GM21825 (cell line): ENCODE data around the gene FOXL1.

ENCODE experiments used
- ATAC-seq: cut with Tn5 transposase; IDR thresholded peaks from one replicate; pipeline ENCODE4 v1.9.1; 2021; ENCODE audit warnings: mild to moderate bottlenecking, moderate library complexity; ENCODE audit not compliant: unreplicated experiment

The FOXL1 gene

DNA sequence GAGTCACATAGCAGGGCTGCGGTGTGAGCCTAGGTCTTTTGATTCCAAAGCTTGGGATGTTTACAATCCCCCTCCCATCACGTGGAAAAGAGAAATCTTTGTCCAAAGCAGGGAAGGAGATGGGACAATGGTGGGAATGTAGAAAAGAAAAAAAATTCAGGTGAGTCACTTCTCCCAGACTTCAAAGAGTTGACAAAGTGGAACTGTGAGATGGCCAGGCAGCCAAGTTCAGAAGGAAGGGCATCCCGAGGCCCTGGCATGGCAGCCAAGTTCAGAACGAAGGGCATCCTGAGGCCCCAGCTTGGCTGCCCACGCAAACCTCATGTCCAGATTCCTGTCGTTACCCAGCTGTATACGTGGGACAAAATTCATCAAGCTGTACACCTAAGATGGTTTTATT, 47.5 kb downstream of the FOXL1 start:
- ATAC-seq = no peak

DNA sequence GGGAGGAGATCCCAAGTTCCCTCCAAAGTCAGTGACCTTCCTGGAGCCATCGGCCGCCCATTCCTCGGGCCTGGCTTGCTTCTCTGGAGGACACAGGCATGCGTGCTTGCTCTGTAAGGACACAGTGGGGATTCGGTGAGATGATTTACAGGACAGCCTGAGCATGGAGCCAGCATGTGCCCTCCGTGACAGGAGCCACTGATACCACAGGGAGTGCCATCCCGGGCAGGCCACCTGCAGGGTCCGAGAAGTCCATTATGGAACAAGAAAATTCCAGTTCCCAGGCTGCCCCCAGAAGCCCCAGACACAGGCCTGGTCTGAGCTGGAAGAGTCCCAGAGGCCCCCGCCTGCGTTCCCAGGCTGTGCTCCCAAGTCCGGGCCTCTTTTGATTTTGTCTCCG, 47.9 kb downstream of the FOXL1 start:
- no peak for ATAC-seq

DNA sequence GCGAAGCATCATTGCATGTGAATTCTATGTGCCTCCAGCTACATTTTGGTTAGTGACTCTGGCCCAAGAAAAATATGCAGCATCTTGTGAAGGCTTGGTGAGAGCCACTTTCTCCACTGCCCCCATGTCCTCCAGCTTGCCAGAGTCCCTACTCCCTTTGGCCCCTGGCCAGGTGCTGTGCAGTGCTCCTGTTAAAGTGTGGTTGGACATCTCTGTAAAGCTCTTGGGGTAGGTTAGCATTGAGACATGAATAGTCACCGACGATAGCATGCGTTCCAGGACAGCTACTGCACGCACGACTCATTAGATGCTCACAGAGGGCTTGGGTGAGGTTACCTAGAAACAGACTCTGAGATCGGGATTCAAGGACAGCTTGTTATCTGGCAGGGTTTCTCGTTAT, 48.6 kb downstream of the FOXL1 start:
- ATAC-seq = no peak

DNA sequence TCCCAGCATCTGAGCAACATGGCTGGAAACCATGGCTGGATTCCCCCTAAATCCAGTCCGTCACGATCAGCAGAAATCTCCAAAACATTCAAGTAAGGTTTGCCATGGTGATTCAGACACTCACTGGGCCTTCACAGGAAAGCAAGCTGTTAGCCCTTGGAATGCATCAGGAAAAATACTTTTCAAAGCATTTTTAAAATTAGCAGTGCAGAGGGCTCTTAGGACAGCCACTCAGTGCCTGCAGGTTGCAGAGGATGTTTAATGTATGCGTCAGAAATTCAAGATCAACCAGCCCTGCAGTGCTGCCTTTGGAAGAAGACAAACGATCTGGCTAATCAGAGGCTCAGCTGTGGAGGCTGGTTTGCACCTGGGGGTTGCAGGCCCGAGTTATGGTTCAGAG, 50.3 kb downstream of the FOXL1 start:
- no peak for ATAC-seq

DNA sequence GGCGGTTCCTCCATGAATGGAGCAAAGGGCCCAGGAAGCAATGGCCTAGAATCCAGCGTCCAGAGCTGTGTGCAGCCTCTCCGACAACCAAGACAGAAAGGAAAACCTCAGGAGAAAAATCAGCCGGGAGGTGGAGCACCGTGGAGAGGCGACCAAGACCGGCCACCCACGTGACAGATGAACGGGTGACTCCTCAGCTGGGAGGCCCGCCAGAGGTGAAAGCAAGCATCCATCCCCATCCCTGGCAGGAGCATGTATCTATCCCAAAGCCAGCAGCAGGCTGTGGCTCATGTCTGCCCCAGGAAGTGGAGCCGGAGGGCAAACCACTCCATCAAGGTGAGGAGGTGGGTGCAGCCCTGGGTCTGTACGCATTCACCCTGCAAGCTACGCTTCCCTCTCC, 52.1 kb downstream of the FOXL1 start:
- ATAC-seq = no peak

DNA sequence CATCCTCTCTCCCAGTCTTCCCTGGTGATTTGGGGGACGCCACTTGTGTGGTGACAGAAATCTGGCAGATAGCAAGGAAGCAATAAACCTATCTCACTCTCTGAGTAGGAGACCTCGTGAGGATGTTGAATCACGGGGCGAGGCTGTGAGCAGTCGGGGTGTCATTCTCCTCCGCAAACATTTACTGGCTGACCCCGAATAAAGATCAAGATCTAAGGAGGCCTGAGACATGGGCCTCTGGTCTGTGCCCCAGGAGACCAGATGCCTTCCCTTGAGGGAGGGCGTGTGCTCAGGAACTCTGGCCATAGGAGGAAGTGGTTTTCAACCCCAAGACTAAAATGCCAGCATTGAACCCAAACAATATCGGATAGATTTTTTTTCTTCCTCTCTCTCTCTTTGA, 53.1 kb downstream of the FOXL1 start:
- no peak for ATAC-seq
